ENCODE measurements around the gene AUTS2.

Gene AUTS2

DNA sequence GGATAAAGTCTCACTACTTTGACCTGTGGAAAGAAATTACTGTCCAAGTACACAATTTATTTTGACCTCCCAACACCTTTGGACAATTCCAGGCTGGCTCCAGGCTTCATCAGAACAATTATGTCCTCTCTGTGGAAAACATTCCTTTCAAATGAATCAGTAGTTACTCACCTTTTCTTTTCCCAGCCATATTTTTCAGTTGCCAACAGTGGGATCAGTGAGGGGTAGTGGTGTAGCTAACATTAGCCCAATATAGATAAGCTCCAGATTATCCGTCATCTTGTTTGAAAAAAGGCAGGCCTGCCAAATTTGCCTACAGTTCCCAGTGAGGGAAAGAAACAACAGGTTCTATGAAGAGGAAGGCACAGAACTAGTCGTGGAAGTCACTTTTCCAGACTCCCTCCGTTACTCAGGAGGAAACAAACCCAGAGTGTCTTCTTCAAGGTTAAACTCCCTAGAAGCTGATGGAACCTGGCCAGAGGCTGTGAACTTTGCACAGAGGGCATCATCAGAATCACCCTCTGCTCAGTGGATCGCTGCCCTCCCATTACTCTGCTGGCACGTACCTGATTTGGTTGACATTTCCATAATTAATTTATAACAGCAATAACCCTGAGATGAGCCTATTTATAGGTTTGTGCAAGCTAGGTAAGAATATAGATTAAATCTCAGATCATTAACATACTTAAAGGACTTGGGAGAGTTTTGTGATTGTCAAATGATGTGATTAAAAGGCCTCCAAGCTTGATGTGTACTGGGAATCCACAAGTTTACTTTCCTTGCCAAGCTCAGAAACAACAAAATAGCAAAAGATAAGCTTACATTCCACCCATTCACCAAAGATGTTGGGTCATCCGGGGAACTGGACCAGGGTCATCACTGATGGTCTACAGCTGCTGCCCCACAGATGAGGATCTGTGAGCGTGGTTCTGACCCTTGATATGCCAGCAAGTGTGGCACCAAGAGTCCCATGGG is 879.0 kb downstream of the AUTS2 start:
- no peak overlapping the region for H3K27ac ChIP-seq (ENCODE audit: extremely low read depth, low read depth, low read length)
- TF ChIP-seq, protein P1, sequence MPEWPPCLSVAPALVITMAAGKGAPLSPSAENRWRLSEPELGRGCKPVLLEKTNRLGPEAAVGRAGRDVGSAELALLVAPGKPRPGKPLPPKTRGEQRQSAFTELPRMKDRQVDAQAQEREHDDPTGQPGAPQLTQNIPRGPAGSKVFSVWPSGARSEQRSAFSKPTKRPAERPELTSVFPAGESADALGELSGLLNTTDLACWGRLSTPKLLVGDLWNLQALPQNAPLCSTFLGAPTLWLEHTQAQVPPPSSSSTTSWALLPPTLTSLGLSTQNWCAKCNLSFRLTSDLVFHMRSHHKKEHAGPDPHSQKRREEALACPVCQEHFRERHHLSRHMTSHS (tag by site-specific recombination; IDR thresholded peaks at IDR 0.05), result no peak
- TF ChIP-seq KLF16 (tag by site-specific recombination; IDR thresholded peaks at IDR 0.05), result no peak
- TF ChIP-seq ZNF133 (tag by site-specific recombination; IDR thresholded peaks at IDR 0.05), result no peak
- TF ChIP-seq ZNF311 (tag by site-specific recombination; IDR thresholded peaks at IDR 0.05; ENCODE audit: borderline replicate concordance), result no peak
- no peak for TF ChIP-seq ZNF600 (tag by site-specific recombination; IDR thresholded peaks at IDR 0.05)
- no peak for TF ChIP-seq ZNF155 (tag by site-specific recombination; IDR thresholded peaks at IDR 0.05)
- no peak for TF ChIP-seq ZNF24 (tag by site-specific recombination; IDR thresholded peaks at IDR 0.05)
- TF ChIP-seq ZNF157 (tag by site-specific recombination; IDR thresholded peaks at IDR 0.05), result no peak
- TF ChIP-seq ZNF548 (tag by site-specific recombination; IDR thresholded peaks at IDR 0.05), result no peak
- no peak for TF ChIP-seq ZBTB48 (tag by site-specific recombination; IDR thresholded peaks at IDR 0.05)
- no peak for TF ChIP-seq ZNF350 (tag by site-specific recombination; IDR thresholded peaks at IDR 0.05)
- no peak for TF ChIP-seq ZNF76 (tag by site-specific recombination; IDR thresholded peaks at IDR 0.05; ENCODE audit: borderline replicate concordance, low read depth)
- TF ChIP-seq ZNF114 (tag by site-specific recombination; IDR thresholded peaks at IDR 0.05), result no peak
- no peak for TF ChIP-seq ZNF701 (tag by site-specific recombination; IDR thresholded peaks at IDR 0.05)
- TF ChIP-seq, protein P2, sequence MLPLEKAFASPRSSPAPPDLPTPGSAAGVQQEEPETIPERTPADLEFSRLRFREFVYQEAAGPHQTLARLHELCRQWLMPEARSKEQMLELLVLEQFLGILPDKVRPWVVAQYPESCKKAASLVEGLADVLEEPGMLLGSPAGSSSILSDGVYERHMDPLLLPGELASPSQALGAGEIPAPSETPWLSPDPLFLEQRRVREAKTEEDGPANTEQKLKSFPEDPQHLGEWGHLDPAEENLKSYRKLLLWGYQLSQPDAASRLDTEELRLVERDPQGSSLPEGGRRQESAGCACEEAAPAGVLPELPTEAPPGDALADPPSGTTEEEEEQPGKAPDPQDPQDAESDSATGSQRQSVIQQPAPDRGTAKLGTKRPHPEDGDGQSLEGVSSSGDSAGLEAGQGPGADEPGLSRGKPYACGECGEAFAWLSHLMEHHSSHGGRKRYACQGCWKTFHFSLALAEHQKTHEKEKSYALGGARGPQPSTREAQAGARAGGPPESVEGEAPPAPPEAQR (tag by site-specific recombination; IDR thresholded peaks at IDR 0.05), result no peak
- TF ChIP-seq ZNF791 (tag by site-specific recombination; IDR thresholded peaks at IDR 0.05), result no peak
- no peak for TF ChIP-seq MYNN (tag by site-specific recombination; IDR thresholded peaks at IDR 0.05; ENCODE audit: borderline replicate concordance)
- TF ChIP-seq ZNF10 (tag by site-specific recombination; IDR thresholded peaks at IDR 0.05), result no peak
- POLR2A ChIA-PET, result interaction anchor here (2.0 kb wide), 1 partner anchor 22 kb away, joined by 5 read pairs; no protein-coding TSS in a partner anchor
- CTCF ChIA-PET, result interaction anchor here (0.5 to 1.1 kb wide), 4 partner anchors 228 to 1962 kb away, joined by 3 to 4 read pairs (median 3); no protein-coding TSS in a partner anchor
- no peaks in the 10 kb centered on the region for H3K9me3 ChIP-seq (ENCODE audit: control insufficient read depth, insufficient read depth, low read depth, low read length)
- no peaks in the 10 kb centered on the region for H3K4me1 ChIP-seq (ENCODE audit: control insufficient read depth, insufficient read depth, low read length)
- no peaks in the 10 kb centered on the region for H3K36me3 ChIP-seq (ENCODE audit: control insufficient read depth in 2 of 2, insufficient read depth in 1 of 2, low read length in 2 of 2)
- no peak overlapping the region for H3K4me3 ChIP-seq (ENCODE audit: low read depth, low read length)

- no peak overlapping the region for H3K4me3 ChIP-seq (ENCODE audit: low read depth, low read length)
- no peaks in the 10 kb centered on the region for H3K36me3 ChIP-seq (ENCODE audit: control insufficient read depth in 2 of 2, insufficient read depth in 1 of 2, low read length in 2 of 2)
- CTCF ChIA-PET, result interaction anchor here (0.6 kb wide), 1 partner anchor 117 kb away, joined by 3 read pairs; no protein-coding TSS in a partner anchor
- TF ChIP-seq WT1 (tag by site-specific recombination; IDR thresholded peaks at IDR 0.05) (no peak), ZNF830 (tag by site-specific recombination; IDR thresholded peaks at IDR 0.05; ENCODE audit: low read depth) (no peak), BCL6B (tag by site-specific recombination; IDR thresholded peaks at IDR 0.05) (no peak), ZNF37A (tag by site-specific recombination; IDR thresholded peaks at IDR 0.05) (no peak), ZNF837 (tag by site-specific recombination; IDR thresholded peaks at IDR 0.05) (no peak), TRIM28 (IDR thresholded peaks at IDR 0.05; ENCODE audit: borderline replicate concordance, low read length) (no peak), ZBTB1 (tag by site-specific recombination; IDR thresholded peaks at IDR 0.05) (no peak), ZNF785 (tag by site-specific recombination; IDR thresholded peaks at IDR 0.05) (no peak)
- TF ChIP-seq, protein P3, sequence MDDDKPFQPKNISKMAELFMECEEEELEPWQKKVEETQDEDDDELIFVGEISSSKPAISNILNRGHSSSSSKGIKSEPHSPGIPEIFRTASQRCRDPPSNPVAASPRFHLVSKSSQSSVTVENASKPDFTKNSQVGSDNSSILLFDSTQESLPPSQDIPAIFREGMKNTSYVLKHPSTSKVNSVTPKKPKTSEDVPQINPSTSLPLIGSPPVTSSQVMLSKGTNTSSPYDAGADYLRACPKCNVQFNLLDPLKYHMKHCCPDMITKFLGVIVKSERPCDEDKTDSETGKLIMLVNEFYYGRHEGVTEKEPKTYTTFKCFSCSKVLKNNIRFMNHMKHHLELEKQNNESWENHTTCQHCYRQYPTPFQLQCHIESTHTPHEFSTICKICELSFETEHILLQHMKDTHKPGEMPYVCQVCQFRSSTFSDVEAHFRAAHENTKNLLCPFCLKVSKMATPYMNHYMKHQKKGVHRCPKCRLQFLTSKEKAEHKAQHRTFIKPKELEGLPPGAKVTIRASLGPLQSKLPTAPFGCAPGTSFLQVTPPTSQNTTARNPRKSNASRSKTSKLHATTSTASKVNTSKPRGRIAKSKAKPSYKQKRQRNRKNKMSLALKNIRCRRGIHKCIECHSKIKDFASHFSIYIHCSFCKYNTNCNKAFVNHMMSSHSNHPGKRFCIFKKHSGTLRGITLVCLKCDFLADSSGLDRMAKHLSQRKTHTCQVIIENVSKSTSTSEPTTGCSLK (tag by site-specific recombination; IDR thresholded peaks at IDR 0.05), result no peak
- POLR2A ChIA-PET, result no interaction called here
- H3K9me3 ChIP-seq (ENCODE audit: control insufficient read depth, insufficient read depth, low read depth, low read length), result no peaks in the 10 kb centered on the region
- H3K4me1 ChIP-seq (ENCODE audit: control insufficient read depth, insufficient read depth, low read length), result no peaks in the 10 kb centered on the region
- no peak overlapping the region for H3K27ac ChIP-seq (ENCODE audit: extremely low read depth, low read depth, low read length)
Measured at GRCh38 chr7:70479153-70480021, 881.1 kb downstream of the AUTS2 start.
